GM21619 (cell line): ENCODE results near the gene MYO9A.
A peak's percentile ranks its signal among the peaks of the same experiment; 100 is the strongest.

Source experiments
- ATAC-seq: cut with Tn5 transposase; IDR thresholded peaks from one replicate; pipeline ENCODE4 v1.9.1; 2021; ENCODE audit not compliant: unreplicated experiment

Gene MYO9A

DNA sequence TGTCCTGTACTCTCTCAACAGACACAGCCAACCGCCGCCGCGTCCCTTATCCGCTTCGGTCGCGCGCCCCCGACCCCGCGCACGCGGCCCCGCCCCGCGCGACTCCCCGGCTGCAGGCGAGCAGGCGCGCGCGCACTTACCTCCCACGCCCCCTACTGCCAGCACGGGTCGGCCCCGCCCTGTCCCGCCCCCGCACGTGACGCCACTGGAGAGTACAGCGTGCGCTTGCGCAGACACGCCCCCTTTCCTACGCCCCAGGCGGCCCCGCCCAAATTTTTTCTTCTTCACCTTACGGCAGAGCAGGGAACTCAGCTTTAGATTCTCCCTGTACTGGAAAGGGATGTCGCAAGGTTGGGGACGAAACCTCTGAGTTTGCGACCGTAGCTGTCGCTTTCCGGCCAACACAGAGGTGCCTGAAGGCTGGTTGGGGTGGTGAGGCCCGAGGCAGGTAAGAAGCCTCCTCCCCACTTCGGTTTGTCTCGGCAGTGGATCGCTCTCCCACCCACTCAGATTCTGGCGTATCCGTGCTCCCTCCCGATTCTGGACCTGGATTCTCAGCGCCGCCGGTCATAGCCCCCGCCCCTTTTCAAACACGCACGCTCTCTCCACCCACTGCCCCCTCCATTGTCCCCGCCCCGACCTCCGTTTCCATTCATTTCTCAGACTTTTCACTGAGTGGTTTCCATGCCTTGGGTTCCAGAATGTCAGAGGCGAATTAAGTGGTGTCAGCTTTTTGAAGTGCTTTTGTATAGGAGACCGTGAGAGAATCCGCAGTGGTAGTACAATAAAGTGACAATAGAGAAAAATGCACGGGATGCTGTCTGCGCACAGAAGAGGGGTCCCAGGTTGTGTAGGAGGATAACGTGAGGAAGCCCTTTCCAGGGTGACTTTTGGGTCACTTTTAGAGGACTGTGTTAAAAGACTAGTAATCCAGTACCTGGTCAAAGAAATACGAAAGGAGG, at the start of gene MYO9A, which contains the start of gene SENP8:
Gene MYO9A (minus strand): TSS at position 134 of the 962 bp plus-strand sequence. CDS start 71,587 bp downstream, outside the sequence.
Gene SENP8 (plus strand): TSS at position 387 of the 962 bp plus-strand sequence. CDS start 21,221 bp downstream, outside the sequence.
- peak; percentile 63 for ATAC-seq

DNA sequence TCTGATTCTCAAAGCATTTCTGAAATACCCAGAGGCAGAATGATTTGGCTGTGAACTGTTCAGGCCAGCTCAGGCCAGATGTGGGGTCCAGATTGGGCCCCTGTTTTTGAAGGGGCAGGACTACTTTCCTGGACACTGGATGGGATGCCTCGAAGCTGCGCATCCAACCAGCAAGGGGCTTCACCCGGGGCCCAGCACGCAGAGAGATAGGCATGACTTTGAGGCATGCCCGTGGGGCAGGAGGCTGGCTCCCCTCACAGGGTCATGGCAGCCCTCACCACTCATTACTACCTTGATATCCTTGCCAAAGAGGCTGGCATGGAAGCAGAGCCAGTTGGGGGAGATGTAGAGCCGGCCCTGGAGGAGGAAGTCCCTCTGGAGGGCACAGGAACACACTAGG, 49.5 kb upstream of the MYO9A start:
- ATAC-seq, result no peak

GRCh38 chr15:72166716-72167417, 48.9 kb upstream of the MYO9A start:
- ATAC-seq, result no peak

DNA sequence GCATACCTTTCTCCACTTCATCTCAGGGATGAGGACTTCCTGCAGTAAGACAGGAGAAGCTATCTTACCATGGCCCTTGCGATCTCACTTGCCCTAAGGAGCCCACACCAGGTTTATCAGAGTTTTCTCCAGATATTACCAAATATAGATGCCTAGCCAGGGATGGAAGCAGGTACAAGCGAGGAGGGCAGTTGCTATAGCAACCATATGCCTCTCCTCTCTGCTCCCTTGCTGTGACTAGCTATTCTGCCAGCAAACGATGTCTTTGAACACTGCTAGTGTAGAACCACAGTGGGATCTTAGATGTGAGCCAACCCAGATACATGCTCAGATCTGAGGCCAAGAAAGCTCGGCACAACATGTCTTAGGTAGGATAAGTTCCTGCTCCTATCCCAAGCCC, 45.8 kb upstream of the MYO9A start:
- no peak for ATAC-seq

GRCh38 chr15:72162569-72162968, 44.6 kb upstream of the MYO9A start:
- ATAC-seq, result no peak

GRCh38 chr15:72161361-72162132, 43.6 kb upstream of the MYO9A start:
- no peak for ATAC-seq

DNA sequence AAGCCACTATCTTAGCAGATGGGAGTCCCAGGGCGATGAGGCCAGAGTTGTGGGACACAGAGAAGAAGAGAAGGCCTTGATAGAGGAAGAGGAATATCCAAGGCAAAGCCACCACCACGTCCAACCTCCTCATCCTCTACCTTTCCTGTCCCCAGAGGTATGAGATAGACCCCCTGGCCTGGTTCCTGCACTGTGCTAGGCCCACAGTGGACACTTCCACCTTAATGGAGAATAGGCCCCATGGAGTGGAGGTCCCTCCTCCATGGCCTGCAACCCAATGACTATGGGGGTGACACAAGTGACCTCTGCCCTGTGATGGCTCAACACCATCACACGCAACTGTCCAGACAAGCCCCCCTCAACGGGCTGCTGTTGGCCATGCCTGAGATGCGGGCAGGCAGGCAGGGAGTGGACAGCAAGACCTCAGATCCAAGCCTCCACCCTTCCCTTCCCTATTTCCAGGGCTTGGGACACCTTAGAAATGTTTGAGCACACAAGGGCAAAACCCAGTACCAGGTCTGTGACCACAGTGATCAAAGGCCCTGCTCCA, 42.8 kb upstream of the MYO9A start:
- ATAC-seq, result no peak

- no peak for ATAC-seq
Observed at GRCh38 chr15:72156928-72157327, 39.0 kb upstream of the MYO9A start.

DNA sequence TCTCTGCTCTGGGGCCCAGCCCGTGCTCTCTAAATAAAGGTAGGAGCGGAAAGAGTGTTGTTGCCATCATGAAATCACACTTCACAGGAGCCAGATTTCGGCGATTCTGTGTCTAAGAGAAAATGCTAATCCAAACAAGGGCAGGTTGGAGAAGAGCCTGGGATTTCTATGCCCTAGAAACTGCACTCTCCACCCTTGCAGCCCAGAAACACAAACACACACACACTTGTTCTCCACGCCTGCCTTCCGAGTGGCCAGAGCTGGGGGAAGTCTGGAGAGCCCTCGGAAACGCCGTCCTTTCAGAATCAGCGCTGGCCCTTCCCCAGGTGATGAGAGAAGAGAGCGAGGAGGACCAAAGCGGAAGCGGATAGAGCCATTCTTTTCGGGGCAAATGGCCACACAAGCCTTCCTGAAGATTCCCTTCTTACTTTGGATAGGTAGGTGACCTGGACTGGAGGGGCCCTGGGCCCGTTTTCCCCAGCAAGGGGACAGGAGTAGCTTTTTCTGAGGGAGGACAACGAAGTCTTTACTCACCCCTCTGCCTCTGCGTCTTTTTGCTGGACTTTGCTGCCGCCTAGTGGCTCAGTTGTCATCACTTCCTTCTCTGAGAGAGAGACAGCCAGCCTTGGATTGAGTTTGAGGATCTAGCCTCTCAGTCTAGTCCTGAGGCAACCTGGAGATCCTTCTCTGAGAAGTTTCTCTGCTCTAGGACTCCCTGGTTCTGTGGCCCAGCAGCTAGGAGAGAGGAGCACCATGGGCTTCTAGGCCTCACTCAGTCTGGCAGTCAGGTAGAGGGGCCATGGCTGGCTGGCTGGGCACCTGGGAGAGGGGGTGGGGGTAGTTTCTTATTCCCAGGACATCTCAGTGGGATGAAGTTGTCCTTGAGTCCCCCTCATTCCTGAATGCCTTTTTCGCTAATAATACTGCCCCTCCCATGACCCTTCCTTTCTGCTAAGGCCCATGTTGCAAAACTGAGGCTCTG, 38.0 kb upstream of the MYO9A start:
- peak; percentile 80 for ATAC-seq

DNA sequence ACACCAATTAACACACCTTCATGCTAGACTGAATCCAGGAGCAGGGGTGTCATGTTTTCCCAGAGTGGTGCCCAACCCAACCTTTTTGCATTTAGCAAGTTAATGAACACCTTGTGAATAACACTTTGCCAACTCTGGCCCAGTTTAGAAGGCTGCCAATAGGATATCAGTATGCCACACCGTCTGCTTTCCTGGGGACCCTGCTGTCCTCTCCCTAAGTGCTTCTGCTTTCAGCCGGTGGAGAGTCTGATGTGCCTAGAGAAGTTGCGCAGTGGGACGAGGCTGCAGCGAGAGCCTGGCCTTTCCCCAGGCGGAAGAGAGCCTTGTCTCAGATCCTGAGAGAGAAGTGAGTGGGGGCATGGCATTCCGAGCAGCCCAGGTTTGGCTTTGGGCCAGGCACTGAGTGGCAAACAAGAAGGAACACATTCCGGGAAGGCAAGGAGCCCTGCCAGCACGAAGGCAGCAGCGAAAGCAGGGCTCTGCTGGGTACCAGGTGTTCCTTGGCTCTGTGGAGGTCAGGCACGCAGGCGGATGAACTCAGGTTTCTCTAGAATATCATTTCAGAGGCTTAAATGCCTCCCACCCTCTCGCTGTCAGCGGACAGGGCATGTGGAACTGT, 37.2 kb upstream of the MYO9A start:
- ATAC-seq, result no peak

DNA sequence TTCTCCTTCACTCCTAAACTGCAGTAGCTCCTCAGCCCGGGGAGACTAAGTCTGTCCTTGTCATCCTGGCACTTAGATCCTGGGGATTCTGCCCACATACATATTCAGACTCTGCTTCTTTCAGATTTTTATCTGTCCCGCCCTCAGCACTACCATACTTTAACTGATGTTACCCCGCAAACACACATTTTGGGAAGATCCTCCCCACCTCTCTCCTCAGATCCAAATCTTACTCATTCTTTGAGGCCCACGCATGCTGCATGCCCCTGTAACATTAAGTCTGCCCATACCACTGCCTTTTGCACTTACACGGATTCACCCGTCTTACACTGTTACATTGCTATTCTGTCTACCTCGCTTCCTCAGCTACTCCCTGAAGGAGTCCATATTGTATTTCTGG, 36.4 kb upstream of the MYO9A start:
- no peak for ATAC-seq

GRCh38 chr15:72153269-72154000, 35.5 kb upstream of the MYO9A start:
- no peak for ATAC-seq

- no peak for ATAC-seq
Observed at GRCh38 chr15:72147418-72147817, 29.5 kb upstream of the MYO9A start.

- ATAC-seq, result no peak
Observed at GRCh38 chr15:72146934-72147333, 29.0 kb upstream of the MYO9A start.

DNA sequence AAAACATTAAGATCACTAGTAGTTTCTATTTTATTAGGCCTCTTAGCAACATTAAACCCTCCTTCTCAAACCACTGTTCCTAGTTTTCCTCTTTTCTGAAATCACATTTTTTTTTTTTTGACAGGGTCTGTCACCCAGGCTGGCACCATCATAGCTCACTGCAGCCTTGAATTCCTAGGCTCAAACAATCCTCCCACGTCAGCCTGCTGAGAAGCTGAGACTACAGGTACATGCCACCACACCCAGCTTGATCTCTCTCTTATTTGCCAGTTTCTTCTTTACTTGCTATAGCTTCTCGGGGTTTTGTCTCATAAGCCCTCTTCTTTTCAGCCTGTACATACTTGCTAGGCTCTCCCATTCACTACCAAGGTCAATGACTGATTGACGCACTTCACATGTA, 28.3 kb upstream of the MYO9A start:
- no peak for ATAC-seq

DNA sequence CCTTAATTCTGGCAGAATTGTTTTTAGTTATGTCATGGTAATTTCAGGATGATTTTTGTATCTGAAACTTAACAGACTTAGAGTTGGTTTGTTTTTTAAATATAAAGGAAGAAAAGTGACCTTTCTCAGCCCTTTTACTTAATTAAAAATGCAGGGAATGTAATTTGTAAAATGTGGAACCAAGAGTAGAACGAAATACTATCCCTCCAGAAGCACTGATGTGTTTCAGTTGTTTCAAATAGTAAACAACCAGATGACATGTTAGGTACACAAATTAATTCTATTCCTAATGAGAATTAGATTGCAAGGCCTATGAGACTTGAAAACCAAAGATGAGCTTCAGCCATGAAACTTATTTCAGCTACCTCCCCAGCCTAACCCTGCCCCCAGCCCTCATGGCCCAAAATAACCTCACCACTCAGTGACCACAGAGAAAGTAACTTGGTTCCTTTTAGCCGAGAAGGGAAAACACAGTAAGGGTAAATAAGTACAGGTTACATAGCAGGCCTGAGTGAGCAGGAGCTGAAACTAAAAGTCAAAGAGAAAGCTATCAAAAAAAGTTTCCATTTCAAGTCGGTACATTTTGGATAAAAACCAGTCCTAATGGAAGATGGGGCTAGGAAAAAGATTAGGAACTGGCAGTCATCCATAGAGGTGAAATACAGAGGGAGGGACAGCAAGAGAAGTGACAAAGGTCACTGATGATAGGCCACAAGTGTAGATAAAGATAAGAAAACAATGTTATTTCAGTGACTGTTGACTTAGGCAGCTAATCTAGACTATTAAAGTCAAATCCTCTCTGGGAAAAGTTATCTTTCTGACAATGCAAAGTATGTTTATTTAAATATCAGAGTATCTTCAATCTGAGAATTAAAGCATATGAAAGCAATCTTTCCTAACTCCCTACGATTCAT, 23.5 kb upstream of the MYO9A start:
- peak; percentile 100 for ATAC-seq

DNA sequence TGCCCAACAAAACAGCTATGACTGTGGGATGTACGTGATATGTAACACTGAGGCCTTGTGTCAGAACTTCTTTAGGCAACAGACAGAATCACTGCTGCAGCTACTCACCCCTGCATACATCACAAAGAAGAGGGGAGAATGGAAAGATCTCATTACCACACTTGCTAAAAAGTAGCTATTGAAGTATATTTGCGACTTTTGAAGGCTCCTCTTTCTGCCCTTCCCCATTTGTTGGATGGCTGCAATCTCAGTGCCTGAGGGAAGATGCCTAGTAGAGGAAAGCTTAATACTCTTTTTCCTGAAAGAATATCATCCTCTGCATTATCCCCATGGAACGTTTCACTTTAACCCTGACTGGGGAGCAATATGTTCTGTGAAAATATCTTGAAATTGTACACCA, 22.1 kb upstream of the MYO9A start:
- ATAC-seq, result no peak

- no peak for ATAC-seq
Observed at GRCh38 chr15:72139667-72140066, 21.7 kb upstream of the MYO9A start.
